ENCODE results near the gene ELK4.

The ELK4 gene

GRCh38 chr1:205568469-205569361, 63.1 kb downstream of the ELK4 start:
- DNase-seq (ENCODE audit: extremely low read depth, low read depth) = no peak
- no peak for TF ChIP-seq CTCF (IDR thresholded peaks at IDR 0.05; ENCODE audit: low read depth, low read length, missing control alignments)
- H3K4me3 ChIP-seq (replicated peaks; ENCODE audit: low read depth, low read length) = no peak overlapping the region

- no peak for TF ChIP-seq CTCF (IDR thresholded peaks at IDR 0.05; ENCODE audit: low read depth, low read length, missing control alignments)
- H3K4me3 ChIP-seq (replicated peaks; ENCODE audit: low read depth, low read length) = no peak overlapping the region
- DNase-seq (ENCODE audit: extremely low read depth, low read depth) = no peak
Observed at GRCh38 chr1:205568135-205568468, 63.7 kb downstream of the ELK4 start.

GRCh38 chr1:205567716-205568115, 64.1 kb downstream of the ELK4 start:
- no peak overlapping the region for H3K4me3 ChIP-seq (replicated peaks; ENCODE audit: low read depth, low read length)
- DNase-seq (ENCODE audit: extremely low read depth, low read depth) = no peak
- TF ChIP-seq CTCF (IDR thresholded peaks at IDR 0.05; ENCODE audit: low read depth, low read length, missing control alignments) = no peak

GRCh38 chr1:205565799-205566198, 66.0 kb downstream of the ELK4 start:
- TF ChIP-seq CTCF (IDR thresholded peaks at IDR 0.05; ENCODE audit: low read depth, low read length, missing control alignments) = no peak
- no peak overlapping the region for H3K4me3 ChIP-seq (replicated peaks; ENCODE audit: low read depth, low read length)
- no peak for DNase-seq (ENCODE audit: extremely low read depth, low read depth)

- no peak overlapping the region for H3K4me3 ChIP-seq (replicated peaks; ENCODE audit: low read depth, low read length)
- DNase-seq (ENCODE audit: extremely low read depth, low read depth) = no peak
- TF ChIP-seq CTCF (IDR thresholded peaks at IDR 0.05; ENCODE audit: low read depth, low read length, missing control alignments) = no peak
Observed at GRCh38 chr1:205563927-205564441, 67.8 kb downstream of the ELK4 start.

- TF ChIP-seq CTCF (IDR thresholded peaks at IDR 0.05; ENCODE audit: low read depth, low read length, missing control alignments) = no peak
- no peak overlapping the region for H3K4me3 ChIP-seq (replicated peaks; ENCODE audit: low read depth, low read length)
- DNase-seq (ENCODE audit: extremely low read depth, low read depth) = no peak
Observed at GRCh38 chr1:205561501-205562203, 70.2 kb downstream of the ELK4 start.
